GM19043 (cell line): ENCODE measurements around the gene ADD2.

ENCODE experiments used
- ATAC-seq: cut with Tn5 transposase; IDR thresholded peaks from one replicate; pipeline ENCODE4 v1.9.1; 2021; ENCODE audit warnings: low read depth; ENCODE audit not compliant: unreplicated experiment

The ADD2 gene

DNA sequence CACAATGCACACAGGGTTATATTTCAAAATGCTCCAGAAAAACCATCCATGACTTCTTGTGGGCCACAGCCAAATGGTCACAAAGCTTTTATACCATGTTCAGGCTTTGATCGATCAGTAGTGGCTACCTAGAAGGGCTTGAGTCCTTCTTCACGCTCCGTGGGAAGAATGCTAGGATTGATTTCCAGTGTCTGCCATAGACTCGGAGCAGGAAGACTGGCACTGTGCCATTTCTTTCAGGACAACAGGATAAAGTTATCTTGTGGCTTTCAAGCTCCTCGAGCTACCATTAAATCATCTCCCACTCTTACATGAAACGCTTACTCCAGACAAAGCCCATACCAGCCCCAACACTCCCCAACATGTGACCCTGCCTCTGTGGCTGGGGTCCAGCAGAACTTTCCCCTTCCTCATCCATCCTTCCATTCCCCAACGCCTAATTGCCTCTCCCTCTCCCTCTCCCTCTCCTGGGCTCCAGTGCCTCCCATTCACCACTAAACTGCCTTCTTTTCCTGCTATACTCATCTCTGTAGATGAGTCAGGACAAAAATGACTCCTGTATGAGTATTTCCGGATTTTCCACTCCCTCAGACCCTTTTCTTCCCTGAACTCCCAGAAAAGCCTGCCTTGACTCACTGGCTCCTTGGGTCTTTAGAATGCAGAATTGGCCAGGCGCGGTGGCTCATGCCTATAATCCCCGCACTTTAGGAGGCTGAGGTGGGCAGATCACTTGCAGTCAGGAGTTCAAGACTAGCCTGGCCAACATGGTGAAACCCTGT, 40.9 kb downstream of the ADD2 start:
- no peak for ATAC-seq

- no peak for ATAC-seq
Observed at GRCh38 chr2:70725505-70725904, 42.5 kb downstream of the ADD2 start.

DNA sequence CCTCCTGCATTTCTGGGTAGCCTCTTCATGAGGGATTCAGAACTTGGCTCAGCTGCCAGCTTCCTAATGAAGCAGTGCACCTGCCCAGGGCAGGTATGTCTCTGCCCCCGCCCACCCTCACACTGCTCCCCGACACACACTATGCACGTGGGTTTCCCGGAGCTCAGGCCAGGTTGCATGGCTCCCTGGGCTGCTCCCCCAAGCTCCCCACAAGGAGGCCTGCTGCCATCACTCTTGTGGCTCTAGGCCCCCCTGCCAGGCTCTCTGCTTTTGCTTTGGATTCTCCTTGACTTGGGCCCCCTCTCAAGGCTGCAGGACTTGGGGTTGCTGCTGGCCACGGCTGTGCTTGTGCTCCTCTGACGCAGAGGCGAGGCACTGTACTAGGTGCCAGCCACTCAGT, 43.6 kb downstream of the ADD2 start:
- ATAC-seq = no peak

DNA sequence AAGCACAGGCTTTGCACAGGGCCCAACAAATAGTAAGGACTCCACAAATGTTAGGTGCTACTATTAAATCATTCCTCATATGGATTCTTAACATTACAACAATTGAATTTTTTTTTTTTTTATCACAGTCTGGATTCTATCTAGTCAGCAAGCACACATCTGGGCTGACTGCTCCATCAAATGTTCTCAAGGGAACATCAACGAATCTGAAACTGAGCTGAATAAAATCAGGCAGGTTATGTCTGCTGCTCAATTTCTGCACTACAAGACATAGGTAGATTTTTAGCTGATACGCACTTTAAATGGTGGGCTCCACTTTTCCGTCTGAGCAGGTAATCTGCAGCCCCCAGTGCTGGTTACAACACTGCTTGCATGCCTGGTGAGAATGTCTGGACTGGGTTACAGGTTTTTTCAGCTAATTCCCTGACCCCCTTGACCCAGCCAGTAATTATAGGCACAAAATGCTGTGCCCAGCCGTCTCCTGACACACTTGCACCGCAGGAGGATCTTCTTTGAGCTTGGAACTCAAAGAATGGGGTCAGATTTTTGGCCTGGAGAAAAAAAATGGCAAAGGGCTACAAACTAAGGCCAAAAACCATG, 44.6 kb downstream of the ADD2 start:
- ATAC-seq = no peak

DNA sequence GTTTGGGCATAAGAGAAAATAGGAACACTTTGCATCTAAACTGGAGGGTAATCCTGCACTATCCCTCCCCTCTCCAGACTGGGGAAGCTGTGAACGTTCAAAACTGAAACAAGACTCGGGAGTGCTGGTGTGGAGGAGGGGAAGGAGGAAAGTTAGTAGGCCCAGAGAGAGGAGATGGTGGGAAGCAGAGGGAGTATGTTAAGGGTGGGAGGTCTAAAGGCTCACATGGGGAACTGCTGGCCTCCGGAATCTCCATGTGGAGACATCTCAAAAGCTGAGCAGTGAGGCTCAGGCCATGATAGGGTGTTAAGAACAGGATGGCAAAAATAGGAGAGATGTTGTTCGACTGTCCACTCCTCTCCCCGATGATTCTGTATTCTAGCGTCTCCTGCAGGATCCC, 47.9 kb downstream of the ADD2 start:
- ATAC-seq = no peak

DNA sequence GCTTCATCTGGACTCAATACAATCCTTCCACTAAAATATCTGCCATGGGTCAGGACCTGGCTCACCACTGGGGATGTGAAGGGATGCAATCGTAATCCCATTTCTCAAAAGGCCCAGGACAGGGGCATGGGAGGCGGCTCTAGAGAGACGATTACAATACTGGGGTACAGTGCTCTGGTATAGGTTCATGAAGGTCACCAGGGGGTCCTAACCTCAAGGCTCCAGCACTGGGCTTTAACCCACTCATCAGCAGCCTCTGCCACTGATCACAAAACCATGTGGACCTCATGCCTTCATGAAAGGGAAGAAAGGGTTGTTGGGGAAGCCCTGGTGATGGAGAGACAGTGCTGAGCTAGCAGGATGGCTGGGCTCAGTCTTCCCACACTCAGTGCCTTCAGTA, 48.8 kb downstream of the ADD2 start:
- ATAC-seq = no peak

DNA sequence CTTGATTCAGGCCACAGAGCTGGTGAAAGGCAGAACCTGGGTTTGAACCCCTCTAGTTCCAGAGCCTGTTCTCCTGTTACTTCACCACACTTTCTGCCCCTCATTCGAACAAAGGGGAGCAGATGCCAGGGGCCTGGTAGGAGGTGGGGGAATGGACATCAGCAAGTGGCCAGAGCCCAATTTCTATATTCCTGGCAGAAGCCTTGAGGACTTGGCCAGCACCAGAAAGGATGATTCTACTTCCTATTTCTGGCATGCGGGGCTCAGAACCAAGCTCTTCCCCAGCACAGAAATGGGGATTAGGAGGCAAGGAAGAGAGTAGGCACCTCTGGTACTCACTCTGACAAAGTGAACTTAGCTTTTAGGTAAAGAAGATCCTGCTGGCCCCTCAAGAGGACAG, 49.3 kb downstream of the ADD2 start:
- ATAC-seq = no peak

DNA sequence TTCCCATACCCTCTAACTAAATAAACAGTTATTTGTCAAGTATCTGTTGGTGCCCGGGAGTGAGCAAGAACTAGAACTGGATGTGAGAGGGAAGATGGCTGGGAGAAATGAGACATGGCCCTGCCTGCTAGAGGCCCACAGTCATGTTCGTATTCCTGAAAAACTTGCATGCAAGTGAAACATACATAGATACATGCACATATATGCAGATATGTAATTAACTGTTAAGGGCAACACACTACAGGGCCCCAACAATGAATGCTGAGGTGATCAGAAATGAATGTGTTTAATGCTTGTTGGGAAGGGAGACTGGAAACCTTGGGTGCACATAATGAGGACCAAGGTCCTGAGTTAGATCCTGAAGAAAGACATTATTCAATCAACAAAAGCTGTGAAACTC, 49.8 kb downstream of the ADD2 start:
- ATAC-seq = no peak

DNA sequence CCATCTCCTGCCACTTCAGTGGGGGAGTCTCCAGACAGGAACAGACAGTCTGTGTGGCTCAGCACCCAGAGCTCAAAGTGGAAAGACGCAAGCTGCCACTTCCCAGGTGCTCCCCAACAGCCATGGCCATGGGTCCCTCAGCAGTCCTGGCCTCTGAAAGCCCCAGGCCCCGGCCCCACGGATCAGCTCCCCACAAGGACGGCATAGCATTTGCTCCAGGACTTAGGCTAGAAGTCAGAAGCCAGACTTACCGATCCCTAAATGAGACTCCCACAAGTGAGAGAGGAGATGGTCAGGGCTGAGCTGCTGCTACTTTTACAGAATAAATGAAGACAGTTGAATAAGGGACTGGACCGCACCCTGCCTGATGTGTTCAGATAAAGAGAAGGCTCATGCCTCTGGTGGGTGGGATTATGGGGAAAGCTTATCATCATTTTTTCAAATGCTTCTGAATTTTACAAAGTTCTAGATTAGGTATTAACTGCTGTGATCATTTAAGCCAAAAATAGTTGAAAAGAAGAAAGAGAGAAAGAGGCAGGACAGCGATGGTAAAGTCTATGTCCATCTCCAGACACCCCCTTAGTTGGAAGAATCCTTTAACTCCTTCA, 50.5 kb downstream of the ADD2 start:
- no peak for ATAC-seq

DNA sequence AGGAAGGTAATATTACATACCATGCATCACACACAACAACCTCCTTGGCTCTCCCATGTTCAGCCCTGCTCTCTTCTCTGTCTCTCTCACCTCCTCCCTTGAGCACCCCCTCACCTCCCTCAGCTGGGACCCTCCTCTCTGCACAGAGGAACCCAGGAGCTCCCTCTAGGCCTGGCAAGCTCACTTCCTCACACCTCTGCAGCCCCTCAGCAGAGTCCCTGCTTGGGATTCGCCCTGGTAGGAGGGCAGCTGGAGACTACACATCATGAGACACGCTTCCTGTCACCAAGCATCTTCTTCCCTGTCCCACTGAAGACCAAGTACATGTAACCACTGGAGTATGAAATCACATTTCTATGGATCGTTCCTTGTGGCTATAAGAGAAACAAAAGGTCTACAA, 51.0 kb downstream of the ADD2 start:
- ATAC-seq = no peak

DNA sequence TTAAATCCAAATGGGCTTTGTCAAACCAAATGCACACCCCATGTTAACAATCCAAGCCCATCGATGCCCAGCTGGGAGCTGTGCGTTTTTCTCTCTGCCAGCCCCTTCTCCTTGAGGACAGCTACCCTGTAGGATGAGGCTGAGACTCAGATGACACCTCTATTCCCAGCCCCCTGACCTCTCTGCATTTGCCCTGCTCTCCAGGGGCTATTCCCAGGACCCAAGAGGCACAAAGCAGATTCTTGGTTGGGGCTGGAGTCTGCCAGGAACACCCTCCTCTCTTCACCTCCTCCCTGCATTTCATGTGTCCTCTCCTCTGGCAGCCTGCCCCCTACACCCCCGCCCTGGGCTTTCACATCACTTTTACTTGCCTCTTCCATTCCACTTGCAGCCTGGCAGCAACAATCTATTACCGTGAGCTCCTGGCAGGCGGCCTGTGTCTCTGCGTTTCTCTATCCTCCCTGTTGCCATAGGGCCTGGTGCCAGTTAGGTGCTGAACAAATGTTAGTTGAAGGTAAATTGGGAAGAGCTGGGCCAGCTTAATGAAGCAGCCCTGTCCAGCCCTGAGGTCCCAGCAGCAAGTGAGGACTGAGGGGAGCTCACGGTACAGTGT, 51.8 kb downstream of the ADD2 start:
- ATAC-seq = no peak

GRCh38 chr2:70715071-70715985, 52.7 kb downstream of the ADD2 start:
- no peak for ATAC-seq

DNA sequence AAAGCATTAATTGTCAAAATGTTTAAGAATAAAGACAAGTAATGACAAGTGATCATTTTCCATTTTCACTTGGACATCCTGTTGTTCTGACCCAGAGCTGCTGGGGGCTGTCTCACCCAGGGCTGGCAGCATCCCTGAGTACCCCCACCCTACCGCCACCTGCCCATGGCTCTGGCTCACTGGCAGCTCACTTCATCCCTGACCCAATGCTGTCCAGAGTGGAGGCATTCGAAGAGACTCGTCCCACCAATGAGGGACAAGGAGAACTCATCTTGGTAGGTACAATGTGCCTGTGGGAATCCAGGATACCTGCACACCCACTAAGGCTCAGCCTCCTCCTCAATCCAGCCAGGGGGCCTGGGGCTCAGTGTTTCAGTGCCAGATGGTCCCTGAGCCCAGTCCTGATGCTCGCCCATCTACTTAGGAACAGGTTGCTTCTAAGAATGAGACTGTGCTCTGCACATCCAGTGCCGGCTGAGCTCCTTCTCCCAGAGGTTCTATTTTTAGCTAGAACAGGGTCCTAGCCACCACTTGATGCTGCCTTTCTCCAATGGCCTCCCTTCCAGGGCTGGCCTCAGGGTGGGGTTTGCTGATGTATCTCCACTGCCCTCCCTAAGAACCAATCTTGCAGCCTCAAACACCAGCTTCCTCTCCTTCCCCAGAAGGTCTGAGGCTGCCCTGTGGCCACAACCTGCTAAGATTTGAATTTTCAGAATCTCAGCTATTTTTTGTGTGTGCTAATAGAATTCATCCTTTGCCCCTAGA, 53.7 kb downstream of the ADD2 start:
- ATAC-seq = no peak

DNA sequence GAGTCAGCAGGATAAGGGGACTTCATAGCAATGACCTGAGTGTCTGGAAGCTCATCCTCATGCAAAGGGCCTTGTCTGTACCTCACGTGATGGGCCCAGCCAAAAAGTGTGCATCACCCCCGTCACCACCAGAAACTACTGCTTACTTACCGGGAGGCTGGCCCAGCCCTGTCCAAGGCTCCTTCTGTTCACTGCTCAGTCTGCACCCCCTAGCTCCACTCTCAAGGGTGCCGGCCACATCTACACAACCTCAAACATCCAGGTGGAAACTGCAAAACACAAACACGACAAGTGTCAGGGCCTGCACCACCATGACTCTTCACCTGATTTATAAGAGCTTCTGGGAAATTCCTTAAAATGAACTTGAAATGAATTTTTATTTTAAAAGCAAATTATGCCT, 55.1 kb downstream of the ADD2 start:
- ATAC-seq = no peak

DNA sequence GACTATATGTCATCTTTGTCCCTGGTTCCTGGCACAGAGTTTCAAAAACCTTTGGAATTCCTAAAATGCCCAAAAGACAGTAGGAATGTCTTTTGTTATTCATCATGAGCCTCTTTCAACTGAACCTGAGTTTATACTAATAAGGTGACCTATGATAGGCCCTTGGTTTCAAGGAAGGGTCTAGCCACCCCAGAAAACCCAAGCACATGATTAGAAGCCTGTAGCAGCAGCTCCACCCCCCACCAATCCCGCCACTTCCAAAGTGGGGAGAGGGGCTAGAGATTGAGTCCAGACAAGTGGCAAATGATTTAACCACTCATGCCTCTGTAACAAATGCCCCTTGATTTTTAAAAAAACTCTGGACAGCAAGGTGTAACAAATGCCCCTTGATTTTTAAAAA, 56.8 kb downstream of the ADD2 start:
- ATAC-seq = no peak

DNA sequence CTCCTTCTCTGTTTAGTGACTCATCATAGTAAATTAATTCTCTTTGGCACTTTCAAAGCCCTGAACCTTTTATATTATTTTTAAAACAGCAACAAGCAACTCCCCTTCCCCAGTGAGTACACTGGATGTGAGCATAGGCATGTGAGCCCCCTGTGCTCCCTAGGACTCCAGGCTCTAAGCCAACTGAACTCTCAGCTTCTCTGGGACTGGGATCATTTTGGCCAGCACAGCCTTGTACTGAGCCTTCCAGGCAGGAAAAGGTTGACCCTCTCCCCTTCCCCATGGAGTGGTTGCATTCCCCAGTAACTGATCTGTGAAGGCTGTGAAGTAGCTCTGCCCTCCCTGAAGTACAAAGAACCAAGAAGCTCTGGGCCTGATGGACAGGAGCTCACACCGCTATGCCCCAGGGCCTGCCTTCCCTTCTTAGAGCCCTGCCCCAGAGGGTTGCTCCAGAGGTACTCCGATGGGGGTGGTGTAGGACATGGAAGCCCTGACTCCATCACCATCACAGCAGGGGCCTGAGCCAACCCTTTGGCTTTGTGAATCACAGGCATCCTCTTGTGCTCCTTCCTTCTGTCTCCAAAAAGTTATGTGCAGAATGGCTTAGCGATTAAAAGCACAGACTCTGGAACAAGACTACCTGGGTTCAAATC, 57.8 kb downstream of the ADD2 start:
- no peak for ATAC-seq

DNA sequence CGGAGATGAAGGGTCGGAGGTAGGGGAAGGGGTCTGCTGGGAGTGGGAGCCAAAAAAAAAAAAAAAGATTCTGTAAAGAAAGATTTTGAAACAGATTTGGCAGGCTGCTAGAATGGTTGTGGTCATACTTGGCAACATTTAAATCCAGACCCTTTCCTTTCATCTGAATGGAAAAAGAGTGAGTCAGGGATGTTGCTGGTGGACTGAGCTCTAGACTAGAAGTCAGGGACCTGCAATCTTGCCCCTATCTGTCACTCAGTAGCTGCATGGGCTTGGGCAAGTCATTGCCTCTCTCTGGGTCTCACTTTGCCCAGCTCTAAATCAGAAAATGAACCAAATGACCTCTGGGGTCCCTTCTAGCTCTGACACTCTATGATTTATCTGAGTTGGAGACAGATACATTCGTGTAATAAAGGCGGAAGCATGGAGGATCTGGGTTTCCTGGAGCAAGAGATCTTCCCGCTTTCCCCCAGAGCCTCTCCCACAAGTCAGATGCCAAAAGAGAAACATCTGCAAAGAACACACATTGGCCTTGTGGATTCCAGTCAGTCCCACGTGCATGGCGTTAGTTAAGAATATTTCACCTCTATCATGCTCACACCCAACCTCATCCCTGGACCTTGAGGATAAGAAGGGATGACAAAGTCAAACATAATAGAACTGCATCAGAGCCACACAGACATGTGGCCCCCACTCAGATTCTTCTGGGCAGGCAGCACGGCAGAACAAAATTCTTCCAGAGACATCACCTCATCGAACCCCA, 58.5 kb downstream of the ADD2 start:
- ATAC-seq = no peak

GRCh38 chr2:70708376-70709199, 59.4 kb downstream of the ADD2 start:
- ATAC-seq = no peak
